Left ventricle myocardium inferior (tissue), 1 donor: ENCODE data around the gene MYH14. TPM values are rescaled to one million over a fixed set of nuclear protein-coding genes. Genes with fewer than 3 reads are reported as not detected.

ENCODE experiments used
- DNase-seq: peaks from one replicate; pipeline ENCODE4 v3.0.0-alpha.2; 2020
- H3K27ac ChIP-seq: fragments of 200-600 bp; replicated peaks from 2 replicates; pipeline ENCODE4 v1.8.0; 2021
- H3K27me3 ChIP-seq: fragments of 200-600 bp; 2 replicates; pipeline ENCODE4 v1.8.0; 2021; ENCODE audit warnings: low read depth
- H3K36me3 ChIP-seq: fragments of 200-600 bp; 2 replicates; pipeline ENCODE4 v1.8.0; 2021
- H3K4me1 ChIP-seq: fragments of 200-600 bp; 2 replicates; pipeline ENCODE4 v1.8.0; 2021
- H3K4me3 ChIP-seq: fragments of 200-600 bp; 2 replicates; pipeline ENCODE4 v1.8.0; 2021; ENCODE audit warnings: mild to moderate bottlenecking, moderate library complexity
- H3K9me3 ChIP-seq: fragments of 200-600 bp; replicated peaks from 2 replicates; pipeline ENCODE4 v1.8.0; 2021
- CTCF ChIP-seq: fragments of 200-600 bp; IDR thresholded peaks from 2 replicates; pipeline ENCODE4 v1.8.0; 2021; ENCODE audit warnings: antibody characterized with exemption, mild to moderate bottlenecking, borderline replicate concordance
- intact Hi-C: fragments of 100-400 bp; cut with micrococcal nuclease; formaldehyde crosslinking; loops from one replicate; pipeline ENCODE4 v1.11.0; 2022
- total RNA-seq: library from RNA; stranded (reverse); fragmentation: NEBNext Ultra II Directional; extraction: Animal tissue kit (Norgen Biotek cat#: 25700); gene quantifications from one replicate; pipeline ENCODE4 v1.2.1, GENCODE V29; 2021
- donor health status: DM: no; HTN: yes; CAD: no; lungs with severe emphysema.

MYH14 gene
- total RNA-seq, 1 donor from 2014 or later: 115 TPM

DNA sequence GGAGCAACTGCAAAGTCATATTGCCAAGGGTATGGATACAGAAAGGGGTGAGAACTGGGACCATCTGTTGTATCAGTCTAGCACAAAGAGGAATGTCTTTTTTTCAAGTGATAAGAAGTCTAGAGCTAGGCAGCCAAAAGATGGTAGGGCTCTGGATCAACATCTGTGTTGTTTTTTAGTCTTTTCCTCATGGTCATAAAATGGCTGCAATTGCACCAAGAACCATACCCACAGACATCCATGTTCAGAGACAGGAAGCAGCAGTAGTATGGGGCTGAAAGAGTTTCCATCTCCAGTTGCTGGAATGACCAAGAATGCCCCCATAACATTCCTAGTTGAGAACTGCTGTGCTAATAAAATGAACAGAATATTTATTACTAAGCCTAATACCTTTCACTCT, 100.1 kb downstream of the MYH14 start:
- TF ChIP-seq CTCF: no peak
- Histone ChIP-seq H3K4me1 (no peaks in the 10 kb centered on the region), H3K27ac (no peak overlapping the region), H3K4me3 (no peak overlapping the region), H3K36me3 (peaks cover 37% of the 10 kb centered on the region), H3K27me3 (peaks cover 3% of the 10 kb centered on the region), H3K9me3 (peaks cover 19% of the 10 kb centered on the region)
- intact Hi-C loops: no loop called here
- no peak for DNase-seq

GRCh38 chr19:50308991-50309390, 105.6 kb downstream of the MYH14 start:
- TF ChIP-seq CTCF: no peak
- Histone ChIP-seq H3K4me1 (peaks cover 9% of the 10 kb centered on the region), H3K4me3 (no peak overlapping the region), H3K9me3 (peaks cover 11% of the 10 kb centered on the region), H3K27ac (no peak overlapping the region), H3K27me3 (peaks cover 43% of the 10 kb centered on the region), H3K36me3 (peaks cover 14% of the 10 kb centered on the region)
- no peak for DNase-seq
- intact Hi-C loops: no loop called here

GRCh38 chr19:50309396-50310125, 106.1 kb downstream of the MYH14 start:
- no peak for DNase-seq
- Histone ChIP-seq H3K4me1 (peaks cover 9% of the 10 kb centered on the region), H3K27me3 (peaks cover 49% of the 10 kb centered on the region), H3K27ac (no peak overlapping the region), H3K36me3 (peaks cover 12% of the 10 kb centered on the region), H3K9me3 (peaks cover 11% of the 10 kb centered on the region), H3K4me3 (no peak overlapping the region)
- intact Hi-C loops: no loop called here
- TF ChIP-seq CTCF: no peak

- no peak overlapping the region for H3K4me3 ChIP-seq
- no peak for DNase-seq
- intact Hi-C loops: no loop called here
- no peak overlapping the region for H3K27ac ChIP-seq
- H3K27me3 ChIP-seq: peaks cover 62% of the 10 kb centered on the region
- H3K36me3 ChIP-seq: peaks cover 12% of the 10 kb centered on the region
- TF ChIP-seq CTCF: no peak
- peaks cover 11% of the 10 kb centered on the region for H3K9me3 ChIP-seq
- H3K4me1 ChIP-seq: peaks cover 9% of the 10 kb centered on the region
These were observed 107.5 kb downstream of the MYH14 start for GRCh38 chr19:50310759-50311465.

DNA sequence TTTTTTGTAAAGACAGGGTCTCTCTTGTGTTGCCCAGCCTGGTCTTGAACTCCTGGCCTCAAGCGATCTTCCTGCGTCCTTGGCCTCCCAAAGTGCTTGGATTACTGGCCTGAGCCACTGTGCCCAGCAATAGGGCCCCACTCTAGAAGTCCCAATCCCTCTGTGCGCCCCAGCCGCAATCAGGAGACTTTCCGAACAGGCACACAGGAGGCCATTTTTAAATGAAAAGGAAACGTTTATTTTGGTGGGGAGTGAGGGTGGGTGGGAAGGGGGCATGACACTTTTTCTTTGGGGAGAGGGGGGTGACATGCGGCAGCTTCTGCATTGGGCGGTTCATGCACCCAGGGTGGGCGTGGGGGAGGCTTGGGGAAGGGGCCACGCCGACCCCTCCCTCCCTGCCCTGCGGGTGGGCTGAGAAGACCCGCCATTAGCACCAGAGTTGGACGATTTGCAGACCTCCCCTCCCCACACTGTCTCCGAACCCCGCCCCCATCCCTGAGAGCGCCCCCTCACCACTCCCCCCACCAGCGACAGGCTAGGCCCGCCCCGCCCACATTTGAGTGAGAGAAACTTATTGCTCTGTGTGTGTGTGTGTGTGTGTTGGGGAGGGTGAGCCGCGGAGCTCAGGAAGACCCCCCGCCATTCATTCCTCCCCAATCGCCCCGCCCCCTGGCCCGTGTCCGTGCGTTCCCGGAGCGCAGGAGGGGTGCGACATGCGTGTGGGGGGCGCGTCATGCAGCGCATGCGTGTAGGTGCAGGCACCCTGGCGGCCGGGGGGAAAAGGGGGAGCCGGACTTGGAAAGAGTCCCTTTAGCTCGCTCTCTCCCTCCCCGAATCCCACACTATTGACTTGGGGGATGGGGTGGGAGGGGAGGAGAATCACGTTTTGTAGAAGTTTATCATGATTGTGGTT, 108.6 kb downstream of the MYH14 start:
- Histone ChIP-seq H3K4me1 (peaks cover 9% of the 10 kb centered on the region), H3K9me3 (peaks cover 11% of the 10 kb centered on the region), H3K27me3 (peaks cover 73% of the 10 kb centered on the region), H3K4me3 (peak overlapping the region; percentile 36), H3K27ac (no peak overlapping the region), H3K36me3 (peaks cover 9% of the 10 kb centered on the region)
- no peak for DNase-seq
- no peak for TF ChIP-seq CTCF
- intact Hi-C loops: no loop called here
